NCI-H2107 treated with DMSO at 0.1 percent for 48 hours (cell line): ENCODE data around the gene BZW2.

ENCODE experiments used
- DNase-seq: peaks from one replicate; lab custom pipeline; 2025; ENCODE audit not compliant: unreplicated experiment; lab: John Stamatoyannopoulos, UW

BZW2 gene

DNA sequence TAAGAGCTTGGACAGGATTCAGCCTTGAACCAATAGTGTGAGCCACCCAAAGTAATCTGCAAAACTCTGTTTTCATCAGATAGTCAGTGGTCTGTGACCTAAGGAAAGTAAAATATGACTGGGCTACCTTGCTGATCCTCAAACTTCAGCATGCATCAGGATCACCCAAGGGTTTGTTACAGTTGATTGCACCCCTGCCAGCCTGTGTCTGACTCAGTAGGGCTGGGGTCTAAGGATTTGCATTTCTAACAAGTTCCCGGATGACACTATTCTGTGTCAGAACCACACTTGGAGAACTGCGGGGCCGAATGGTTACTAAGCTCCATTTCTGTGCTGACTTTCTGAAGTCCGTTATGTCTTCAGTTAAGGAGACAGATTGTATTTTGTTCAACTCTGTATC is 66.9 kb downstream of the BZW2 start:
- no peak for DNase-seq

DNA sequence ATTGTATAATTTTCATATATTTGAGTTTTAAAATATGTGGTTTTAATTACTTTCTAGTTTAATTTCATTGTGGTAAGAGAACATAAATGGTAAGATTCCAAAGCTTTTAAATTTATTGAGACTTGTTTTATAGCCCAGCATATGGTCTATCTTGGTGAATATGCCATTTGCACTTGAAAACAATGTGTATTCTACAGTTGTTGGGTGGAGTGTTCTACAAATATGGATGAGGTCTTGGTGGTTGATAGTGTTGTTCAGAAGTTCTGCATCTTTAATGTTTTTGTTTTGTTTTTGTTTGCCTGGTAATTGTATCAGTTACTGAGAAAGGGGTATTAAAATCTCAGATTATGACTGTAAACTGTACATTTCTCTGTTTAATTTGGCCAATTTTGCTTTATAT is 69.9 kb downstream of the BZW2 start:
- no peak for DNase-seq

DNA sequence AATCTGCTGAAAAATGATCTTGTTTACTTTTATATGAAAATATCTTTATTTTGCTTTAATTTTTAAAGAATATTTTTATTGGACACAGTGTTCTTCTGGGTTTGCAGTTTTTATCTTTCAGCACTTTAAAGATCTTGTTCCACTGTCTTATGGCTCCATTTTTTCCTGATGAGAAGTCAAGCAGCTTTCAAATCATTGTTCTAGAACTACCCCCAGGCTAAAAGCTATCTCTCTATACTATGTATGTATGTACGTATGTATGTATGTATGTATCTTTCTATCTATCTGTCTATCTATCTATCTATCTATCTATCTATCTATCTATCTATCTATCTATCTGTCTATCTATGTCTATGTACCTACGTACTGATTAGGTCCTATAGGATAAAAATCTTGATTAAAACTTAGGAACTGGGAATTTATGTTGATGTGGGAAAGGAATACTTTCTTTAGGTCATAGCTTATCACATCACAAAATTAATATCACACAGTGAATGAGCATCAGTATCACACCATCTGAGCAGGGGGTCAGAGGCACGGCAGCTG is 72.2 kb downstream of the BZW2 start:
- DNase-seq, result no peak

GRCh38 chr7:16719699-16720098 is 73.7 kb downstream of the BZW2 start:
- no peak for DNase-seq

- DNase-seq, result no peak
Observed at GRCh38 chr7:16721541-16721940, 75.6 kb downstream of the BZW2 start.

GRCh38 chr7:16724344-16724743 is 78.4 kb downstream of the BZW2 start:
- DNase-seq, result no peak

- no peak for DNase-seq
Observed at GRCh38 chr7:16726189-16726588, 80.2 kb downstream of the BZW2 start.

DNA sequence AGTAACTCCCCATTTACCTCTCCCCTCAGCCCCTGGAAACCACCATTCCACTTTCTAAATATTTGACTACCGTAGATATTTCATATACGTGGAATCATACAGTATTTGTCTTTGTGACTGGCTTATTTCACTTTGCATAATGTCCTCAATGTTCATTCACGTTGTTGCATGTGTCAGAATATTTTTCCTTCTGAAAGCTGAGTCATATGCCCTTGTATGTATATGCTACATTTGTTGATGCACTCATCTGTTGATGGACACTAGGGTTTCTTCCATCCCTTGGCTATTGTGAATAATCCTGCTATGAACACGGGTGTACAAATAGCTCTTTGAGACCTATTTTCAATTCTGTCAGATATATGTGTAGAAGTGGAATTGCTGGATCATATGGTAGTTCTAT is 81.8 kb downstream of the BZW2 start:
- DNase-seq, result no peak

- no peak for DNase-seq
Observed at GRCh38 chr7:16728811-16729210, 82.8 kb downstream of the BZW2 start.

- no peak for DNase-seq
Observed at GRCh38 chr7:16729541-16729940, 83.6 kb downstream of the BZW2 start.

DNA sequence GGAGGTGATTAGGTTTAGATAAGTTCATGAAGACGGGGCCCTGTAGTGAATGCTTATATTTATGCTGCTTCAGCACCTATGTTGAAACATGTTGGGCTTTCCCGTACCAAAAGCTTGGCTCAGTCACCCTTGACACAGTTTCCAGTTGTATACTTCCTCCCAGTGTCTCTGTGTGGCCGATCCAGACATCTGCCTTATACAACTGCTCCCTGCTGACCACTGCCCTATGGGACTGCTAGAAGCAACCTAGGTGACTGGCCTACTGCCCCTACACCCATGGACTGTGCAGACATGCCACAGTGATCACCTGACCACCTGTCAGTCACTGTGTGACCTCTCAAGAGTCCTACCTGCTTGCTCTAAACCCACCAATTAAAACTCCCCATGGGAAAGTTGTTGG is 85.0 kb downstream of the BZW2 start:
- no peak for DNase-seq

DNA sequence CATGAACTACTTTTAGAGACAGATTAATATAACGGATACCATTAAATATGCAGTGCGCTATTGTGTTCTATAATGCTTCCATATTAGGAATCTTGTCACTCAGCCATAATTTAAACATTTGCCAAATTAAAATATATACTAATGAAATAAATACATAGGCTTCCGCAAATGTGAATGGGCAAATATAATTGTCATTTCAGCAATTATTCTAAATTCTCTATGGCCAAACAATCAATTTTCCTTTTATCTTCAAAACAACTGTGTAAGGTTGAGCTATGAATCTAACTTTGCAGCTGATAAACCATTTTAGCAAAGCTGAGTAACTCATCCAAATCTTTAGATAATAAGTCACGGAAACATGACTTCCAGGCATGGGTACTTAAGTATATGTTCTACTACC is 86.8 kb downstream of the BZW2 start:
- no peak for DNase-seq

DNA sequence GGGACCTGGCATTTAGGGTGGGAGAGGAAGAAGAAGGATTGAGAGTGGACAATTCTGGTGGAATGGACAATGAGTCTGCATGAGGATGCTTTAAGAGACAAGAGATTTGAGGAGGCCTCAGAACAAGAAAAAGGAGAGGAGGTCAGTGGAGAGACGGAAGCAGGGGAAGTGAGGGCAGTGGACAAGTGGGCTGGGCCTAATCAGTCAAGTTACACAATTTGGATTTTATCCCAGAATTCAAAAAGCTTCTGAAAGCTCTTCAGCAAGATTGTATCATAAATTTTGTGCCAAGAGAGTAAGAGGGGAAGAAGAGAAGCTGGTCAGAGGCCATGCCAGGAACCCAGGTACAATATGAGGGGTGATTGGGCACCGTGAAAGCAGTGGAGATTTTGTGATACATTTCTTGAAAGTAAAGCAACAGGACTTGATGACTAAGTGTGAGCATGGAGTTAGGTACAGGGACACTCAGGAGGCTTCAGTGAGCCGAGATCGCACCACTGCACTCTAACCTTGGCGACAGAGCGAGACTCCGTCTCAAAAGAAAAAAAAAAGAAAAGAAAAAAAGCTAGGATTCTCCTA is 88.3 kb downstream of the BZW2 start:
- no peak for DNase-seq

- no peak for DNase-seq
Observed at GRCh38 chr7:16735020-16735419, 89.0 kb downstream of the BZW2 start.

- no peak for DNase-seq
Observed at GRCh38 chr7:16738011-16738688, 92.2 kb downstream of the BZW2 start.

- DNase-seq, result no peak
Observed at GRCh38 chr7:16739863-16740622, 94.1 kb downstream of the BZW2 start.

DNA sequence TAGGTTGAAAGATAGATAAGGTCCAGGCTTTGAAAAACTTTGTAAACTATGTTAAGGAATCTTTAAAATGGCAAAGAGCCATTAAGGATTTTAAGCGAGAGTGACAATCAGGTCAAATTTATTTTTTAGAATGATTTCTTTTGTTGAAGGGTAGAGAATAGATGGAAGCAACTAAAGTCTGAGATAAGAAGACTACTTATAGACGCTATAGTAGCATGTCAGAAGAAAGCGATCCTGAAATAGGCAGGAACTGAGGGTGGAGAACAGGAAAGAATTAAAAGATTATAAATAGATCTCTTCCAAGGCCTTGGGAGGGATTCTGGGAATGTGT is 94.6 kb downstream of the BZW2 start:
- no peak for DNase-seq

- no peak for DNase-seq
Observed at GRCh38 chr7:16740996-16741395, 95.0 kb downstream of the BZW2 start.

GRCh38 chr7:16741676-16742075 is 95.7 kb downstream of the BZW2 start:
- DNase-seq, result no peak

DNA sequence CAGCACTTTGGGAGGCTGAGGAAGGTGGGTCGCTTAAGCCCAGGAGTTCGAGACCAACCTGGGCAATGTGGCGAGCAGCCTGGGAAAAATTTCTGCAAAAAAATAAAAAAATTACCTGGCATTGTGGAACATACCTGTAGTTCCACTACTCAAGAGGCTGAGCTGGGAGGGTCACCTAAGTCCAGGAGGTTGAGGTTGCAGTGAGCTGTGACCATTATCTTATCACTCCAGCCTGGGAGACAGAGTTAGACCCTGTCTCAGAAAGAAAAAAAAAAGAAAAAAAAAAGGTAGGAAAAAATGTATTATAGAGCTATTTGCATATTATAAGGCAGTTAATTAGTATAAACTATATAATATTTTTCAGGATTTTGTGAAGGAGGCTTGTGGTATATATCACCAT is 96.6 kb downstream of the BZW2 start:
- DNase-seq, result no peak

- no peak for DNase-seq
Observed at GRCh38 chr7:16743236-16743635, 97.3 kb downstream of the BZW2 start.

DNA sequence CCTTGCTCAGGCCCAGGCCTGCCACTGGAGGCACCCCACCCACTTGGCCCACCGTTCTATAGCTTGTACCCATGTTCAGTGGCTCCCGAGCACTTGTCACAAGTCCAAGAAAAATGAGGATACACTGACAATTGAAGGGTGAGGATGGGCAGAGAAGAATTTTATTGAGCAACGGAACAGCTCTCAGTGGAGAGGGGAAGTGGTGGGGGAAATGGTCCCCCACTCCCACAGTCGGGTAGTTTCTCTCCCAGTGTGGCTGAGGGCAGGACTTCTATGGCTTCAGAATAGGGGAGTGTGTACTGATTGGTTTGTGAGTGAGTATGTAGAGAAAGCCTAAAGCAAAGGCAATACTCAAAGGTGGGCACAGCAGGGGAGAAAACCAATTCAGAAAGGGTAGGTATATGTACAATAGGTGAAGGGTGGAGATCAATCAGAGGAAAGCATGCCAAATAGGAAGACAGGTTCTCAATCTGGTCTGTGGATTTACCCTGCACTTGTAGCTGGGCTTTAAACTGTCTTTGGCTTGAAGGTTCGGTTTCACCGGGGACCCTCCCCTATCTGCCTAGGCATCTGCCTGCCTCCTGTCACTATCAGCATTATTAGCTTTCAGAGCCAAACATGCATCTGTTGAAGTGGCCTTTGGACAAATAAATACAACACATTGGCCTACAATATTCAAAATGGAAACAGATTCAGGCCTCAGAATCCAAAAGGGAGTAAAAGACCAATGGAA is 98.7 kb downstream of the BZW2 start:
- no peak for DNase-seq
